Fibroblast of the aortic adventitia (primary cell): Measurements from ENCODE around the gene MAP6. TPM values are rescaled to one million over a fixed set of nuclear protein-coding genes. Genes with fewer than 3 reads are reported as not detected.

Experiments
- DNase-seq: peaks from one replicate; pipeline ENCODE4 v3.0.0-alpha.2; 2010; ENCODE audit warnings: low read depth
- H3K4me3 ChIP-seq: 2 replicates; pipeline ENCODE4 v1.5.1; 2011; ENCODE audit warnings: low read depth, mild to moderate bottlenecking, control low read depth, low read length, moderate library complexity
- CTCF ChIP-seq: IDR thresholded peaks from 2 replicates; pipeline ENCODE4 v1.5.1; 2011; ENCODE audit warnings: mild to moderate bottlenecking, low read length, control low read depth, inconsistent platforms; ENCODE audit not compliant: insufficient read depth
- total RNA-seq: library from RNA; depleted of rRNA; stranded (reverse); fragments of >200 nt; gene quantifications from 2 replicates; pipeline ENCODE4 v1.2.3, GENCODE V29; 2012; ENCODE audit warnings: low replicate concordance

Gene MAP6
- total RNA-seq, 1 donor = 10.0 TPM

- no peak overlapping the region for H3K4me3 ChIP-seq
- no peak for TF ChIP-seq CTCF
- DNase-seq = no peak
Measured at GRCh38 chr11:75650167-75650723, 18.6 kb downstream of the MAP6 start.

GRCh38 chr11:75644946-75645345, 23.9 kb downstream of the MAP6 start:
- DNase-seq = no peak
- H3K4me3 ChIP-seq = no peak overlapping the region
- TF ChIP-seq CTCF = no peak

GRCh38 chr11:75644370-75644769, 24.5 kb downstream of the MAP6 start:
- no peak for TF ChIP-seq CTCF
- H3K4me3 ChIP-seq = no peak overlapping the region
- peak; percentile 51 for DNase-seq

GRCh38 chr11:75642402-75643113, 26.3 kb downstream of the MAP6 start:
- no peak for TF ChIP-seq CTCF
- no peak overlapping the region for H3K4me3 ChIP-seq
- DNase-seq = no peak

- no peak for TF ChIP-seq CTCF
- DNase-seq = peak; percentile 70
- H3K4me3 ChIP-seq = no peak overlapping the region
Measured at GRCh38 chr11:75639762-75640181, 29.1 kb downstream of the MAP6 start.

GRCh38 chr11:75637998-75638397, 30.8 kb downstream of the MAP6 start:
- no peak for TF ChIP-seq CTCF
- no peak for DNase-seq
- H3K4me3 ChIP-seq = no peak overlapping the region
